Kasumi-1 (cell line): Measurements from ENCODE around the gene MMP21.

Experiments used
- DNase-seq, 2 experiments: peaks; one replicate each; lab custom pipeline; 2025; lab: John Stamatoyannopoulos, UW

The MMP21 gene, protein sequence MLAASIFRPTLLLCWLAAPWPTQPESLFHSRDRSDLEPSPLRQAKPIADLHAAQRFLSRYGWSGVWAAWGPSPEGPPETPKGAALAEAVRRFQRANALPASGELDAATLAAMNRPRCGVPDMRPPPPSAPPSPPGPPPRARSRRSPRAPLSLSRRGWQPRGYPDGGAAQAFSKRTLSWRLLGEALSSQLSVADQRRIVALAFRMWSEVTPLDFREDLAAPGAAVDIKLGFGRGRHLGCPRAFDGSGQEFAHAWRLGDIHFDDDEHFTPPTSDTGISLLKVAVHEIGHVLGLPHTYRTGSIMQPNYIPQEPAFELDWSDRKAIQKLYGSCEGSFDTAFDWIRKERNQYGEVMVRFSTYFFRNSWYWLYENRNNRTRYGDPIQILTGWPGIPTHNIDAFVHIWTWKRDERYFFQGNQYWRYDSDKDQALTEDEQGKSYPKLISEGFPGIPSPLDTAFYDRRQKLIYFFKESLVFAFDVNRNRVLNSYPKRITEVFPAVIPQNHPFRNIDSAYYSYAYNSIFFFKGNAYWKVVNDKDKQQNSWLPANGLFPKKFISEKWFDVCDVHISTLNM

DNA sequence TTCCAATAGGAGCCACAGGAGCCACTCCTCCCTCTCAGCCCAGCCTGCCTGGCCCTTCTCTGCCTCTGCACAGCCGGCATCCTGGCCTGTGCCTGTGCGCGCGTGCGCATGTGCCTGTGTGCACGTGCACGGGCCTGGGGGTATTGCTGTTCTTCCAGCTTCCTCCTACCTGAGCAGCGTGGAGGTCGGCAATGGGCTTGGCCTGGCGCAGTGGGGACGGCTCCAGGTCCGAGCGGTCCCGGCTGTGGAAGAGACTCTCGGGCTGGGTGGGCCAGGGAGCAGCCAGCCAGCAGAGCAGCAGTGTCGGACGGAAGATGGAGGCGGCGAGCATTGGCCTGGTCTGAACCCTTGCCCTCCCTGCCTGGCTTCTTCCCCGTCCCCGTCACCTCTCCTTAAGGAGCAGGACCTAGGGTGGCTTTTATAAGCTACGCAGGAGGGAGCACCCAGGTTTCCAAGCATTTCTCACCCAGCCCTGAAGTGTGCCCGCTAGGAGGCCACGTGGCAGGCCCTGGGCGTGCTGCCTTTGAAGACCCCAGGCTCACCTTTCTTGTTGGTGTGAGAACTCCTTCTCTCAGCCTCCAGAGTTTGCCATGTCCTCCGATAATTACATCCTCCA lies at the start of gene MMP21:
Gene MMP21 (minus strand): TSS at position 331 of the 616 bp plus-strand sequence. CDS start 0 bp downstream, at position 331.
- DNase-seq: no peak

DNA sequence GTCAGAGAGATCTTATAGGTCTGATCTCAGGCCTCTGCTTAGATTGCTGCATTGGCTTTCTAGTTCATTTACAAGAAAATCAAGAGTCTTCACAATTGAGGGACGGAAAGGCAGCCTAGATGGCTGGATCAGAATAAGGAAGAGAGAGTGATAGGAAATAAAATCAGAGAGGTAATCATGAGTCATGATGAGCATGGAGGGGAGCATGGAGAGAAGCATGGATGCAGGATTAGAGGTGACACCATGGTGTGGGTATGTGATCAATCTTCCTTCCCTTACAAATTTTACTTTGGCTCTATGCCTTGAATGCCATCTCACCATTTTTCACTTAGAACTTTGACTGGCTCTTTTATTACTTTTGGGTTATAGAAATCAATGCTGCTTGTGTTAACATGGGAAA lies 49.1 kb upstream of the MMP21 start:
- DNase-seq: no peak

- DNase-seq: peak in 1 of 2 experiments; percentile 26
Observed at GRCh38 chr10:125823663-125824251, 48.1 kb upstream of the MMP21 start.

GRCh38 chr10:125822878-125823662 lies 47.4 kb upstream of the MMP21 start, which contains the start of the genes BCCIP and UROS:
BCCIP (plus strand) TSS chr10:125823546; CDS start chr10:125823558, 12 bp downstream.
UROS (minus strand) TSS chr10:125823258; CDS start chr10:125816499, 6,759 bp downstream.
- peak; percentile 95 to 97 for DNase-seq

DNA sequence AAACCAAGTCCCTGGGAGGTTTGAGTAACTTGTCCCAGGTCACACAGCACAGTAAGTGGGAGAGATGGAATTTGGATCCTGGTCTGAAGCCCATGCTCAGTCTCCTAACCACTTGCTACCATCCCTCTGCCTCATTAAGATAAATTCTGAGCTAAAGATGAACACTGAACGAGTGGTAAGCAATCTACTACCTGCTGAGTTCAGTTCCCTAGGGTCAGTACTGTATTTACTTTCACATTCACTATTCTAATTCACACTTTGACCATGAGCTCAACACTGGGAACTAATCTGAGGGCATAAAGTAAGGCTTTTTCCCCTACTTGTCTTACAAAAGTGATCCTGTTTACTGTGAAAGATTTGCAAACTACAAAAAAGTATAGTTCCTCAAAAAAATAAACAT lies 45.1 kb upstream of the MMP21 start:
- no peak for DNase-seq

GRCh38 chr10:125817337-125817946 lies 41.8 kb upstream of the MMP21 start:
- DNase-seq: no peak

- DNase-seq: no peak
Observed at GRCh38 chr10:125816548-125816947, 40.9 kb upstream of the MMP21 start.

- no peak for DNase-seq
Observed at GRCh38 chr10:125815764-125816163, 40.1 kb upstream of the MMP21 start.

- no peak for DNase-seq
Observed at GRCh38 chr10:125812128-125812750, 36.6 kb upstream of the MMP21 start.

- no peak for DNase-seq
Observed at GRCh38 chr10:125811251-125811650, 35.6 kb upstream of the MMP21 start.

- DNase-seq: no peak
Observed at GRCh38 chr10:125808047-125808446, 32.4 kb upstream of the MMP21 start.

- no peak for DNase-seq
Observed at GRCh38 chr10:125802739-125803138, 27.1 kb upstream of the MMP21 start.

- DNase-seq: no peak
Observed at GRCh38 chr10:125802131-125802530, 26.5 kb upstream of the MMP21 start.

- no peak for DNase-seq
Observed at GRCh38 chr10:125801574-125801973, 26.0 kb upstream of the MMP21 start.

GRCh38 chr10:125799451-125800182 lies 24.0 kb upstream of the MMP21 start:
- DNase-seq: no peak

DNA sequence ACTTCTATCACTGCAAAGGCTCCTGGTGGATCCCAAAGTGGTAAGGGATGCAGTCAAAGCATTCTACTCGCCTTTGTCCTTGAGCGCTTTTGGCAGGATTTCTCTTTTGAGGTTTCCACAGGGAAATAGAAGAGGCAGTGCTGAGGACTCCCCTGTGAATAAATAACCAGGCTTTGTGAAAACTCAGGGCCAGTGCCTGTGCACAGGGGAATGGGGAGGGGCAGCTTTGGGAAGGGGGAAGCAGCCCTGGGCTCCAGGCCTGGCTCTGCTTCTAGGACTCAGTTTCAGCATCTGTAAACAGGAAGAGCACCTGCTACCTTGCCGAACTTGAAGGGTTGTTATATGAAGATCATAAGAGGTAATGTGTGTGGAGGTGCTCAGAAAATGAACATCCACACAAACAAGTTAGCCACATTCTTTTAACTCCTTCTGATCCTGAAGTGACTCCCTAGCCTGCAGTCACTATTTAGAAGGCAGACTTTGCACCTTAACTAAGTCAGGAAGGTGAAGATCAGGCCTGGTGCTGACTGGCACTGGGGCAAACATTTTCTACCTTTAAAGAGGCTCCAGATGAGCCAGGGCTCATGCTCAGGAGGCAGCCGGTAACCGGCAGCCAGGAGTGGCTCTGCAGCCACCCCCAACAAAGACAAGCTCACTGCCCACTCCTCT lies 22.5 kb upstream of the MMP21 start:
- DNase-seq: no peak

GRCh38 chr10:125797424-125797823 lies 21.8 kb upstream of the MMP21 start:
- no peak for DNase-seq

DNA sequence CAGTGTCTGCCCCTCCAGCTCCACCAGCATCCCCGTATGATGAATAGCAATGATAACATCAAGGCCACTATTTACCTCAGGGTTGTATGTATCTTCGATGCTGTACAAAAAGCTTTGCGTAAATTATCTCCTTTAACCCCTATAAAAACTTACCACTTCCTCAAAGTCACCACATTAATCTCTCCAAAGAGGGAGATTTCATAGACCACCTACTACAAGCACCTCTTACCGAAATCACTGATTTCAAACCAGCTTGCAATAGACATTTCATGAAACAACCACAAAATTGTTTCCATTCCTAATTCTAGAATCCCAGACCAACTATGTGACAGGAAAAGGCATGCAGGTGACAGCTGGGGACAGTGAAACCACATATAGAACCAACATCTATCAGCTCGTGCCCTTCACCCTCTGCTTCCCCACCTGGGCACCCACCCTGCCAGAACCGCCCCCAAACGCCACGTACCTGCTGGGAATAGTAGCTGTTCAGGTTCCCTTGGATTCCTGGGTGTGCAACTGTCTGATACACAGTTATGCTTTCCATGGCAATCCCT lies 20.1 kb upstream of the MMP21 start:
- no peak for DNase-seq

DNA sequence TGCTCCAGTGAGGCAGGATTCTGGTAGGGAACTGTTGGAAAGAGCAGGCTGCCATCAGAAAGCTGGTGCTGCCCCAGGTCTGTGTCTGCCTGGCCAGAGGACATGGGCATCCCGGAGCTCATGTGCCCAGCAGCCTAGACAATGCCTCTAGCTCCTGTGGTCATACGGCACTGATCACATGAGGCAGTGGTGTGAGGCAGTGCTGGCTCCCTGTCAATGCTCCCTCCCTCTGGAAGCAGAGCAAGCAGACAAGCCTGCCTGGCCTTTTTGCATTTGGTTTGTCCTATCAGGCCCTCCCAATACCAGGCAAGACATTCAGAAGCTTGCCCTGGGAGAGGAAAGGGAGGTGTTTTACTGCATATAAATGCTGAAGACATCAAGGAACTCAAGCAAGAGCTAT lies 19.5 kb upstream of the MMP21 start:
- DNase-seq: no peak
